GM20000 (cell line): Measurements from ENCODE around the gene ENAH.

Source experiments
- DNase-seq: peaks from one replicate; pipeline ENCODE4 v3.0.0; 2012; ENCODE audit warnings: low spot score
- TF ChIP-seq, protein P1 (sequence below): IDR thresholded peaks from 2 replicates; pipeline ENCODE4 v1.5.1; 2012; ENCODE audit warnings: mild to moderate bottlenecking, control low read depth; ENCODE audit errors: extremely low read depth, missing control alignments

The ENAH gene

GRCh38 chr1:225587310-225587709 lies 65.6 kb downstream of the ENAH start:
- TF ChIP-seq, protein P1, sequence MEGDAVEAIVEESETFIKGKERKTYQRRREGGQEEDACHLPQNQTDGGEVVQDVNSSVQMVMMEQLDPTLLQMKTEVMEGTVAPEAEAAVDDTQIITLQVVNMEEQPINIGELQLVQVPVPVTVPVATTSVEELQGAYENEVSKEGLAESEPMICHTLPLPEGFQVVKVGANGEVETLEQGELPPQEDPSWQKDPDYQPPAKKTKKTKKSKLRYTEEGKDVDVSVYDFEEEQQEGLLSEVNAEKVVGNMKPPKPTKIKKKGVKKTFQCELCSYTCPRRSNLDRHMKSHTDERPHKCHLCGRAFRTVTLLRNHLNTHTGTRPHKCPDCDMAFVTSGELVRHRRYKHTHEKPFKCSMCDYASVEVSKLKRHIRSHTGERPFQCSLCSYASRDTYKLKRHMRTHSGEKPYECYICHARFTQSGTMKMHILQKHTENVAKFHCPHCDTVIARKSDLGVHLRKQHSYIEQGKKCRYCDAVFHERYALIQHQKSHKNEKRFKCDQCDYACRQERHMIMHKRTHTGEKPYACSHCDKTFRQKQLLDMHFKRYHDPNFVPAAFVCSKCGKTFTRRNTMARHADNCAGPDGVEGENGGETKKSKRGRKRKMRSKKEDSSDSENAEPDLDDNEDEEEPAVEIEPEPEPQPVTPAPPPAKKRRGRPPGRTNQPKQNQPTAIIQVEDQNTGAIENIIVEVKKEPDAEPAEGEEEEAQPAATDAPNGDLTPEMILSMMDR = no peak
- no peak for DNase-seq

DNA sequence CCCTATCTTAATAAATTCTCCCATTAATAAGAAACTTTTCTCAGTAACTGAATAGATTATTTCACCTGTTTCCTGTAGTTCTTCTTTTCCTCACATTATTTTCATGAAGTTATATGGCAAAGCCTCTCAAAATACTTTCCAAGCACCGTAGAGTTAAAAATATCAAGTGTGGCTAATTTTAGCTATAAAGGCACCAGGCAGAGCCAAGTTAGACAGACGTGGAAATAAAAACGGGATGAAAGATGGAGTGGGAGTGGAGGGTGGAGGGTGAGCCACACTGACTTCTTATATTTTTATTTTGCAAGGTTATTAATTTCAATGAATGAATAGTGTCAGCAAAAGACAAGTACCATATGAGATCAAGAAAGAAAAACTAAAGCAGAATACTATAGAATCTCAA lies 71.7 kb downstream of the ENAH start:
- TF ChIP-seq, protein P1 = no peak
- DNase-seq = no peak

DNA sequence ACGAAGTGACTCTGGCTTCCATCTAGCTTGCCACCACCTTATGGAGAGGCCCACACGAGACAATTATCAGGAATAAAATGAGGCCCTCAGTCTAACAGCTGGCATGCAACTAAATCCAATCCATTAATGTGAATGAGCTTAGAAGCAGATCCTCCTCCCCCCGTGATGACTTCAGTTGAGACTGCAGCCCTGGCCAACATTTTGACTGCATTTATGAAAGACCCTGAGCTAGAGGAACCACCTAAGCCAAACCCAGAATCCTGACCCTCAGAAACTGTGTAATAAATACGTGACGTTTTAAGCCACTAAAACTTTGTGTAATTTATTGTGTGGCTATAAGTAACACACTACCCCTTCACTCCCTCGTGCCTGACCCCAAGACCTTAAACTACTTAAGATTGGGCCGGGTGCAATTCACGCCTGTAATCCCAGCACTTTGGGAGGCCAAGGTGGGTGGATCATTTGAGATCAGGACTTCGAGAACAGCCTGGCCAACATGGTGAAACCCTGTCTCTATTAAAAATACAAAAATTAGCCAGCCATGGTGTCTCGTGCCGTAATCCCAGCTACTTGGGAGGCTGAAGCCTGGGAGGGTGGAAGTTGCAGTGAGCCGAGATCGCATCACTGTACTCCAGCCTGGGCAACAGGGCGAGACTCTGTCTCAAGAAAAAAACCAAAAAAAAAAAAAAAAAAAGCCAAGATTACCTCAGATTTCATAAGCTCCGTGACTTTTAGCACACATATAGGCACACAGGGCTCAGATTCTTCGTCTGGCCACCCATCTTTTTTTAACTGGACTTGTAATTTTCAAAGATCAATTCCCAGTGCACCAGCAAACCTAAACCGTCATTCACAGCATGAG lies 72.5 kb downstream of the ENAH start:
- DNase-seq = no peak
- TF ChIP-seq, protein P1 = no peak

GRCh38 chr1:225578251-225578977 lies 74.5 kb downstream of the ENAH start:
- TF ChIP-seq, protein P1 = no peak

DNA sequence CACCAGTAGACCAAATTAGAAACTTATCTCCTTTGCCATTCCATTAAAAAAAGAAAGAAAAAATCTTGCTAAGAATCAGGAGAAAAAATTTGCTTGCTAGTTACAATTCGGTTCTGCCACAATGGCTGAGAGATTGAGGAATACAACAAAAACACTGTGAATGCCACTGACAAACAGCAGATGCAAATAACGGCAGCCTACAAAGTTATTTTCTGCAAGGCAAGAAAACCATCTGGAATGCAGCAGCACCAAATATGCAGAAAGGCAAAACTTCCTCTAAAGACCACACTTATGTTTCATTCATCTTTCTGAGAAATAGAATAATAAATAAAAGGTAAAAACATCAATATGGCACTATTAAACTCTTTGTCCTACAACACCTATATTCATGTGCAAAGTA lies 75.7 kb downstream of the ENAH start:
- TF ChIP-seq, protein P1 = no peak
- no peak for DNase-seq

More at GRCh38 chr1:225578251-225578977, 74.5 kb downstream of the ENAH start:
- DNase-seq = no peak

- DNase-seq = no peak
- TF ChIP-seq, protein P1 = no peak
Observed at GRCh38 chr1:225573216-225573615, 79.7 kb downstream of the ENAH start.

DNA sequence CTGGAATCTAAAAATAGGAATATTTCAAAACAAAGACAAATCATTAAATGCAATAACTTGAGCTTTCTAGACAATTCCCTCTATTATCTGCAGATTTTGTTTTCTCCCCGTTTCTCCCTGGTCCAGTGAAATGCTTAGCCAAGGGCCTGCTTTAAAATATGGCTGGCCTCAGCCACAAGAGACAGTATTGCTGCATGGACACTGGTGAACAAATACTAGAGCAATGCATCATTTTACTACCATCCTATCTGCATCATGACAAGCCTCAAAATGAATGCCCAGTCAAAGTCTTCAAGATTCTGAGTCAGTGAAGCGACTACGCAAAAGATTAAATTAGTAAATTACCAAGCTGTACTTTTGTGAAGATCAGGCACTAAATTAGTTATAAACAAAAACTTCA lies 80.5 kb downstream of the ENAH start:
- TF ChIP-seq, protein P1 = no peak
- DNase-seq = no peak
